ENCODE measurements around the gene STK31. TPM values are rescaled to one million over a fixed set of nuclear protein-coding genes. Genes with fewer than 3 reads are reported as not detected.
"Not testable (repeated sequence)": the region's sequence is repeated elsewhere in the genome, so short reads cannot be mapped to it uniquely, and the experiment has no call there.

STK31 gene
- total RNA-seq, 1 donor from 2014 or later: 1.7 TPM

GRCh38 chr7:23768022-23768421, 58.0 kb downstream of the STK31 start:
- Mint-ChIP-seq H3K36me3 (ENCODE audit: unreplicated experiment) (no peaks in the 10 kb centered on the region), H3K9me3 (ENCODE audit: unreplicated experiment) (peaks cover 2% of the 10 kb centered on the region), H3K4me3 (ENCODE audit: unreplicated experiment) (no peak overlapping the region), H3K27me3 (ENCODE audit: unreplicated experiment) (peaks cover 2% of the 10 kb centered on the region), H3K4me1 (ENCODE audit: low read depth, unreplicated experiment) (no peaks in the 10 kb centered on the region), H3K27ac (ENCODE audit: unreplicated experiment) (no peak overlapping the region)
- TF ChIP-seq, protein P1, sequence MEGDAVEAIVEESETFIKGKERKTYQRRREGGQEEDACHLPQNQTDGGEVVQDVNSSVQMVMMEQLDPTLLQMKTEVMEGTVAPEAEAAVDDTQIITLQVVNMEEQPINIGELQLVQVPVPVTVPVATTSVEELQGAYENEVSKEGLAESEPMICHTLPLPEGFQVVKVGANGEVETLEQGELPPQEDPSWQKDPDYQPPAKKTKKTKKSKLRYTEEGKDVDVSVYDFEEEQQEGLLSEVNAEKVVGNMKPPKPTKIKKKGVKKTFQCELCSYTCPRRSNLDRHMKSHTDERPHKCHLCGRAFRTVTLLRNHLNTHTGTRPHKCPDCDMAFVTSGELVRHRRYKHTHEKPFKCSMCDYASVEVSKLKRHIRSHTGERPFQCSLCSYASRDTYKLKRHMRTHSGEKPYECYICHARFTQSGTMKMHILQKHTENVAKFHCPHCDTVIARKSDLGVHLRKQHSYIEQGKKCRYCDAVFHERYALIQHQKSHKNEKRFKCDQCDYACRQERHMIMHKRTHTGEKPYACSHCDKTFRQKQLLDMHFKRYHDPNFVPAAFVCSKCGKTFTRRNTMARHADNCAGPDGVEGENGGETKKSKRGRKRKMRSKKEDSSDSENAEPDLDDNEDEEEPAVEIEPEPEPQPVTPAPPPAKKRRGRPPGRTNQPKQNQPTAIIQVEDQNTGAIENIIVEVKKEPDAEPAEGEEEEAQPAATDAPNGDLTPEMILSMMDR (IDR thresholded peaks at IDR 0.05; ENCODE audit: partially characterized antibody, unreplicated experiment): no peak
- no peak for DNase-seq

GRCh38 chr7:23779185-23779800, 69.3 kb downstream of the STK31 start:
- not testable (repeated sequence) for DNase-seq; H3K36me3 Mint-ChIP-seq (ENCODE audit: unreplicated experiment); H3K4me1 Mint-ChIP-seq (ENCODE audit: low read depth, unreplicated experiment)

GRCh38 chr7:23783115-23783514, 73.1 kb downstream of the STK31 start:
- Mint-ChIP-seq H3K36me3 (ENCODE audit: unreplicated experiment) (no peaks in the 10 kb centered on the region), H3K27ac (ENCODE audit: unreplicated experiment) (no peak overlapping the region), H3K9me3 (ENCODE audit: unreplicated experiment) (no peaks in the 10 kb centered on the region), H3K4me1 (ENCODE audit: low read depth, unreplicated experiment) (no peaks in the 10 kb centered on the region), H3K27me3 (ENCODE audit: unreplicated experiment) (no peaks in the 10 kb centered on the region), H3K4me3 (ENCODE audit: unreplicated experiment) (no peak overlapping the region)
- no peak for DNase-seq
- TF ChIP-seq, protein P1 (IDR thresholded peaks at IDR 0.05; ENCODE audit: partially characterized antibody, unreplicated experiment): no peak

More at GRCh38 chr7:23779185-23779800, 69.3 kb downstream of the STK31 start:
- H3K27ac Mint-ChIP-seq (ENCODE audit: unreplicated experiment); H3K27me3 Mint-ChIP-seq (ENCODE audit: unreplicated experiment); H3K4me3 Mint-ChIP-seq (ENCODE audit: unreplicated experiment); H3K9me3 Mint-ChIP-seq (ENCODE audit: unreplicated experiment): not testable (repeated sequence)

DNA sequence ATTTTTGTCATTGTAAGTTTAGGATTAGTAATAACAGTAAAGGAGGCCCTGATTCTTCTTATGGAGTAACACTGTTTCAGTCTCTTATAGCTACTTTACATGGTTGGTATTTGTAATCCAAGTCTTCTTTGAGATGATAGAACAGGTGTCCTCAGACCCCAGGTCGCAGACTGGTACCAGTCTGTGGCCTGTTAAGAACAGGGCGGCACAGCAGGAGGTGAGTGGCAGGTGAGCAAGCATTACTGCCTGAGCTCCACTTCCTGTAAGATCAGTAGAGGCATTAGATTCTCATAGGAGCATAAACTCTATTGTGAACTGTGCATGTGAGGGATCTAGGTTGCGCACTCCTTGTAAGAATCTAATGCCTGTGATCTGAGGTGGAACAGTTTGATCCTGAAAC, 77.3 kb downstream of the STK31 start:
- H3K4me1 Mint-ChIP-seq (ENCODE audit: low read depth, unreplicated experiment): no peaks in the 10 kb centered on the region
- no peaks in the 10 kb centered on the region for H3K36me3 Mint-ChIP-seq (ENCODE audit: unreplicated experiment)
- no peak for DNase-seq
- no peaks in the 10 kb centered on the region for H3K9me3 Mint-ChIP-seq (ENCODE audit: unreplicated experiment)
- H3K27ac Mint-ChIP-seq (ENCODE audit: unreplicated experiment): no peak overlapping the region
- no peaks in the 10 kb centered on the region for H3K27me3 Mint-ChIP-seq (ENCODE audit: unreplicated experiment)
- H3K4me3 Mint-ChIP-seq (ENCODE audit: unreplicated experiment): no peak overlapping the region
- TF ChIP-seq, protein P1 (IDR thresholded peaks at IDR 0.05; ENCODE audit: partially characterized antibody, unreplicated experiment): no peak

DNA sequence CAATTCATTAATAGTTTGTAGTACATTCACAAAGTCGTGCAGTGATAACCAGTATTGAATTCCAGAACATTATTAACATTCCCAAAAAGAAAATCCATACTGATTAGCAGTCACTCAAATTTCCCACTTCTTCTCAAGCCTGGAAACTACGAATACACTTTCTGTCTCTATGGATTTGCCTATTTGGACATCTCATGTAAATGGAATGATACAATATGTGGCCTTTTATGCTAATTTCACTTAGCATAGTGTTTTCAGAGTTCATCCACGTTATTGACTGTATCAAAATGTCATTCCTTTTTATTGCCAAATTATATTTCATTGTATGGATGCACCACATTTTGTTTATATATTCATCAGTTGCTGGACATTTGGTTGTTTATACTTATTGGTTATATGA, 78.8 kb downstream of the STK31 start:
- Mint-ChIP-seq H3K27ac (ENCODE audit: unreplicated experiment) (no peak overlapping the region), H3K36me3 (ENCODE audit: unreplicated experiment) (peaks cover 10% of the 10 kb centered on the region), H3K4me1 (ENCODE audit: low read depth, unreplicated experiment) (no peaks in the 10 kb centered on the region), H3K4me3 (ENCODE audit: unreplicated experiment) (no peak overlapping the region), H3K27me3 (ENCODE audit: unreplicated experiment) (peaks cover 1% of the 10 kb centered on the region), H3K9me3 (ENCODE audit: unreplicated experiment) (no peaks in the 10 kb centered on the region)
- DNase-seq: no peak
- TF ChIP-seq, protein P1 (IDR thresholded peaks at IDR 0.05; ENCODE audit: partially characterized antibody, unreplicated experiment): no peak

Data from glutamatergic neuron (in vitro differentiated cells).